PC-3 (cell line): ENCODE data around the gene MAFF. TPM values are rescaled to one million over a fixed set of nuclear protein-coding genes. Genes with fewer than 3 reads are reported as not detected.

Experiments
- ATAC-seq: fragments of 200-7000 bp; cut with Tn5 transposase; 2 replicates; pipeline ENCODE4 v1.9.1; 2020; ENCODE audit warnings: mild to moderate bottlenecking, moderate library complexity
- BruUV-seq: library from RNA; stranded (reverse); fragments of 400-500 nt; replicated peaks from 2 replicates; lab custom pipeline; 2021; lab: Mats Ljungman, UMichigan
- CTCF ChIA-PET: fragments of 300-600 bp; sonication (Branson Sonifier 250); formaldehyde crosslinking; loops from one replicate; lab custom pipeline; 2022; ENCODE audit warnings: antibody characterized with exemption; lab: Charles Lee
- POLR2A ChIA-PET: fragments of 300-600 bp; sonication (Branson Sonifier 250); formaldehyde crosslinking; loops from one replicate; lab custom pipeline; 2022; ENCODE audit warnings: antibody characterized with exemption; ENCODE audit not compliant: unreplicated experiment; lab: Charles Lee
- DNase-seq: peaks from one replicate; pipeline ENCODE4 v3.0.0-alpha.2; 2015
- H2AFZ ChIP-seq: fragments of 300-600 bp; sonication (generic); 2 replicates; pipeline ENCODE4 v1.6.0; 2016; ENCODE audit warnings: antibody characterized with exemption, low read length
- H3F3A ChIP-seq: fragments of 300-600 bp; sonication (generic); one replicate; pipeline ENCODE4 v1.6.0; 2017; ENCODE audit warnings: antibody characterized with exemption, low read length, control low read depth, mild to moderate bottlenecking; ENCODE audit not compliant: unreplicated experiment
- H3K27ac ChIP-seq: fragments of 300-600 bp; sonication (generic); 2 replicates; pipeline ENCODE4 v1.5.1; 2016; ENCODE audit warnings: mild to moderate bottlenecking, low read length
- H3K27me3 ChIP-seq: fragments of 300-600 bp; sonication (generic); 2 replicates; pipeline ENCODE4 v1.6.1; 2016; ENCODE audit warnings: low read length, mixed read lengths
- H3K36me3 ChIP-seq: fragments of 300-600 bp; sonication (generic); 2 replicates; pipeline ENCODE4 v1.6.1; 2016; ENCODE audit warnings: low read depth, mixed run types, low read length, mixed read lengths
- H3K4me1 ChIP-seq: fragments of 300-600 bp; sonication (generic); 2 replicates; pipeline ENCODE4 v1.5.1; 2016; ENCODE audit warnings: low read length; ENCODE audit not compliant: insufficient read depth
- H3K4me2 ChIP-seq: fragments of 300-600 bp; sonication (generic); 2 replicates; pipeline ENCODE4 v1.6.0; 2016; ENCODE audit warnings: low read length
- H3K4me3 ChIP-seq: fragments of 300-600 bp; sonication (generic); 2 replicates; pipeline ENCODE4 v1.5.1; 2016; ENCODE audit warnings: mild to moderate bottlenecking, low read length, mixed read lengths
- H3K79me2 ChIP-seq: fragments of 300-600 bp; sonication (generic); 2 replicates; pipeline ENCODE4 v1.6.1; 2017; ENCODE audit warnings: low read length, mixed read lengths
- H3K9ac ChIP-seq: fragments of 300-600 bp; sonication (generic); 2 replicates; pipeline ENCODE4 v1.6.0; 2016; ENCODE audit warnings: mild to moderate bottlenecking, low read length
- H3K9me2 ChIP-seq: fragments of 300-600 bp; sonication (generic); replicated peaks from 2 replicates; pipeline ENCODE4 v1.6.1; 2016; ENCODE audit warnings: mixed run types, low read length, mixed read lengths
- H3K9me3 ChIP-seq: fragments of 300-600 bp; sonication (generic); 2 replicates; pipeline ENCODE4 v1.6.1; 2016; ENCODE audit warnings: low read length, mixed read lengths
- H4K20me1 ChIP-seq: fragments of 300-600 bp; sonication (generic); 2 replicates; pipeline ENCODE4 v1.6.1; 2016; ENCODE audit warnings: low read length, mixed read lengths
- EZH2 ChIP-seq: fragments of 300-600 bp; sonication (generic); IDR thresholded peaks from one replicate; pipeline ENCODE4 v1.6.1; 2017; ENCODE audit warnings: antibody characterized with exemption, mild to moderate bottlenecking, low read length; ENCODE audit not compliant: unreplicated experiment
- EZH2phosphoT487 ChIP-seq: fragments of 300-600 bp; sonication (generic); IDR thresholded peaks from 2 replicates; pipeline ENCODE4 v1.6.1; 2018; ENCODE audit warnings: mild to moderate bottlenecking, antibody characterized with exemption, low read length, borderline replicate concordance
- intact Hi-C: fragments of 100-400 bp; cut with micrococcal nuclease; formaldehyde crosslinking; loops from 2 replicates; pipeline ENCODE4 v1.9.0; 2023
- total RNA-seq: library from RNA; depleted of rRNA; stranded (reverse); fragments of >200 nt; gene quantifications from 2 replicates; pipeline ENCODE4 v1.2.3, GENCODE V29; 2014
- TF ChIP-seq, protein P1 (sequence below): fragments of 300-600 bp; sonication (generic); conservative IDR thresholded peaks from 2 replicates; pipeline ENCODE4 v1.5.1; 2017; ENCODE audit warnings: antibody characterized with exemption, low read depth, mild to moderate bottlenecking, low read length

Gene MAFF
- total RNA-seq, 1 experiment from 2014 or later: 72.6 TPM

DNA sequence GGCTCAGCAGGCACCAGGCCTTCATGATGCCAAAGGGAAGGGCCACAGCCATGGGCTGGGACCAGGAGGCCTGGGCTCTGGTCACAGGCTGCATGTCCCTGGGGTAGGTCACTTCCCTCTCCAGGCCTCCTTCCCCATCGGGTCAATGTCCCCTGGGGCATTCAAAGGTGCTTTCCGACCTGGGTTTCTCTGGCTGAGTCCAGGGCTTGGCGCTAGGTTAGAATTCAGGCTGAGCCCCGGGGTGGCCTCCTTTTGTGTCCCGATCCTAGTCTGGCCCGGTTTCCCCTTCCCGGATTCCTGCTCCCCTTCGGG lies 12.2 kb downstream of the MAFF start:
- H3K9ac ChIP-seq: no peak overlapping the region
- no peak overlapping the region for H3K27ac ChIP-seq
- no peak for TF ChIP-seq EZH2
- TF ChIP-seq, protein P1, sequence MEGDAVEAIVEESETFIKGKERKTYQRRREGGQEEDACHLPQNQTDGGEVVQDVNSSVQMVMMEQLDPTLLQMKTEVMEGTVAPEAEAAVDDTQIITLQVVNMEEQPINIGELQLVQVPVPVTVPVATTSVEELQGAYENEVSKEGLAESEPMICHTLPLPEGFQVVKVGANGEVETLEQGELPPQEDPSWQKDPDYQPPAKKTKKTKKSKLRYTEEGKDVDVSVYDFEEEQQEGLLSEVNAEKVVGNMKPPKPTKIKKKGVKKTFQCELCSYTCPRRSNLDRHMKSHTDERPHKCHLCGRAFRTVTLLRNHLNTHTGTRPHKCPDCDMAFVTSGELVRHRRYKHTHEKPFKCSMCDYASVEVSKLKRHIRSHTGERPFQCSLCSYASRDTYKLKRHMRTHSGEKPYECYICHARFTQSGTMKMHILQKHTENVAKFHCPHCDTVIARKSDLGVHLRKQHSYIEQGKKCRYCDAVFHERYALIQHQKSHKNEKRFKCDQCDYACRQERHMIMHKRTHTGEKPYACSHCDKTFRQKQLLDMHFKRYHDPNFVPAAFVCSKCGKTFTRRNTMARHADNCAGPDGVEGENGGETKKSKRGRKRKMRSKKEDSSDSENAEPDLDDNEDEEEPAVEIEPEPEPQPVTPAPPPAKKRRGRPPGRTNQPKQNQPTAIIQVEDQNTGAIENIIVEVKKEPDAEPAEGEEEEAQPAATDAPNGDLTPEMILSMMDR: no peak
- no peak for TF ChIP-seq EZH2phosphoT487
- H3K4me3 ChIP-seq: no peak overlapping the region
- ATAC-seq: no peak
- no peaks in the 10 kb centered on the region for H3F3A ChIP-seq
- no peaks in the 10 kb centered on the region for H3K9me3 ChIP-seq
- no peak overlapping the region for H2AFZ ChIP-seq
- ChIA-PET CTCF (no interaction called here), POLR2A (no interaction called here)
- no peak overlapping the region for H3K4me2 ChIP-seq
- BruUV-seq: no TSS peak
- peaks cover 14% of the 10 kb centered on the region for H3K4me1 ChIP-seq
- H3K27me3 ChIP-seq: no peaks in the 10 kb centered on the region
- H3K9me2 ChIP-seq: no peaks in the 10 kb centered on the region
- intact Hi-C loops: loop anchor here (10.0 kb wide), 1 partner anchor 99 kb away; the partner anchor contains the start of gene BAIAP2L2
- H4K20me1 ChIP-seq: peaks cover 18% of the 10 kb centered on the region; the same call in 1 of the 2 replicates
- peaks cover 8% of the 10 kb centered on the region for H3K36me3 ChIP-seq
- DNase-seq: no peak
- peaks cover 33% of the 10 kb centered on the region for H3K79me2 ChIP-seq

DNA sequence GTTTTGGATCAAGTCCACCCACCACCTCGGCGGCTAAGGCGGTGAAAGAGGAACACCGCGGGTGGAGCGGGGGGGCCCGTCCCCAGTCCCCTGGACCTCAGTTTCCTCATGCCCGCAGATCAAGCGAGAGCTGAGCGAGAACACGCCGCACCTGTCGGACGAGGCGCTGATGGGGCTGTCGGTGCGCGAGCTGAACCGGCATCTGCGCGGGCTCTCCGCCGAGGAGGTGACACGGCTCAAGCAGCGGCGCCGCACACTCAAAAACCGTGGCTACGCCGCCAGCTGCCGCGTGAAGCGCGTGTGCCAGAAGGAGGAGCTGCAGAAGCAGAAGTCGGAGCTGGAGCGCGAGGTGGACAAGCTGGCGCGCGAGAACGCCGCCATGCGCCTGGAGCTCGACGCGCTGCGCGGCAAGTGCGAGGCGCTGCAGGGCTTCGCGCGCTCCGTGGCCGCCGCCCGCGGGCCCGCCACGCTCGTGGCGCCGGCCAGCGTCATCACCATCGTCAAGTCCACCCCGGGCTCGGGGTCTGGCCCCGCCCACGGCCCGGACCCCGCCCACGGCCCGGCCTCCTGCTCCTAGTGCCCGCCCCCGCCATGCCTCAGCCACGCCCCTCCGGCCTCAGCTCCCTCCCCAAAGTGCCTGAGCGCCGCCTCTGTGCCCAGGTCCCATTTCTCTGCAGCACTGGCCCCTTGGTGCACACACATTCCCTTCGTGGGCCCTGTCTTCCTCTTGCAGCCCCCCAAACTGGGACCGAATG lies 12.7 kb downstream of the MAFF start:
- no peak overlapping the region for H3K9ac ChIP-seq
- ChIA-PET POLR2A (no interaction called here), CTCF (no interaction called here)
- H3F3A ChIP-seq: no peaks in the 10 kb centered on the region
- BruUV-seq: no TSS peak
- no peak overlapping the region for H3K4me2 ChIP-seq
- H3K27ac ChIP-seq: no peak overlapping the region
- DNase-seq: no peak
- no peak for ATAC-seq
- H3K36me3 ChIP-seq: peaks cover 8% of the 10 kb centered on the region
- peaks cover 18% of the 10 kb centered on the region; the same call in 1 of the 2 replicates for H4K20me1 ChIP-seq
- no peaks in the 10 kb centered on the region for H3K9me2 ChIP-seq
- H3K9me3 ChIP-seq: no peaks in the 10 kb centered on the region
- intact Hi-C loops: loop anchor here (10.0 kb wide), 1 partner anchor 100 kb away; the partner anchor contains the start of gene BAIAP2L2
- H3K27me3 ChIP-seq: no peaks in the 10 kb centered on the region
- H2AFZ ChIP-seq: no peak overlapping the region
- H3K4me3 ChIP-seq: no peak overlapping the region
- TF ChIP-seq, protein P1: no peak
- TF ChIP-seq EZH2 (no peak), EZH2phosphoT487 (no peak)
- peaks cover 28% of the 10 kb centered on the region for H3K79me2 ChIP-seq
- H3K4me1 ChIP-seq: peaks cover 19% of the 10 kb centered on the region
